ENCODE measurements around the gene TASP1. TPM values are rescaled to one million over a fixed set of nuclear protein-coding genes. Genes with fewer than 3 reads are reported as not detected.
A peak's percentile ranks its signal among the peaks of the same experiment; 100 is the strongest.

TASP1 gene
- total RNA-seq, 1 experiment from 2014 or later = 19.0 TPM

GRCh38 chr20:13464702-13465101 lies 174.0 kb downstream of the TASP1 start:
- no peaks in the 10 kb centered on the region for H3K27me3 Mint-ChIP-seq (ENCODE audit: insufficient read depth, unreplicated experiment)
- BruUV-seq (replicated peaks) = no TSS peak
- H3K36me3 Mint-ChIP-seq (ENCODE audit: insufficient read depth, unreplicated experiment) = peaks cover 13% of the 10 kb centered on the region
- no peaks in the 10 kb centered on the region for H3K9me3 Mint-ChIP-seq (ENCODE audit: unreplicated experiment)
- no peaks in the 10 kb centered on the region for H3K4me1 Mint-ChIP-seq (ENCODE audit: insufficient read depth, unreplicated experiment)
- no peak overlapping the region for H3K27ac Mint-ChIP-seq (ENCODE audit: low read depth, unreplicated experiment)
- intact Hi-C loops (cut with micrococcal nuclease) = no loop called here
- no peak for TF ChIP-seq CTCF (IDR thresholded peaks at IDR 0.05; ENCODE audit: unreplicated experiment)
- DNase-seq (ENCODE audit: unreplicated experiment) = peak; percentile 25
- no peak overlapping the region for H3K4me3 Mint-ChIP-seq (ENCODE audit: unreplicated experiment)
- ChIA-PET POLR2A (no interaction called here), CTCF (no interaction called here)

- H3K27me3 Mint-ChIP-seq (ENCODE audit: insufficient read depth, unreplicated experiment) = no peaks in the 10 kb centered on the region
- H3K27ac Mint-ChIP-seq (ENCODE audit: low read depth, unreplicated experiment) = no peak overlapping the region
- intact Hi-C loops (cut with micrococcal nuclease) = no loop called here
- no peaks in the 10 kb centered on the region for H3K36me3 Mint-ChIP-seq (ENCODE audit: insufficient read depth, unreplicated experiment)
- no peak for TF ChIP-seq CTCF (IDR thresholded peaks at IDR 0.05; ENCODE audit: unreplicated experiment)
- ChIA-PET POLR2A (interaction anchor here (0.7 to 1.2 kb wide), 2 partner anchors 35 to 1079 kb away, joined by 3 read pairs; no protein-coding TSS in a partner anchor), CTCF (interaction anchor here (0.6 to 5.0 kb wide), 15 partner anchors 9 to 358 kb away, joined by 3 to 56 read pairs (median 4); no protein-coding TSS in a partner anchor)
- no TSS peak for BruUV-seq (replicated peaks)
- no peak overlapping the region for H3K4me3 Mint-ChIP-seq (ENCODE audit: unreplicated experiment)
- no peak for DNase-seq (ENCODE audit: unreplicated experiment)
- no peaks in the 10 kb centered on the region for H3K4me1 Mint-ChIP-seq (ENCODE audit: insufficient read depth, unreplicated experiment)
- H3K9me3 Mint-ChIP-seq (ENCODE audit: unreplicated experiment) = no peaks in the 10 kb centered on the region
Measured at GRCh38 chr20:13461849-13462458, 176.8 kb downstream of the TASP1 start.

GRCh38 chr20:13458860-13459451 lies 179.8 kb downstream of the TASP1 start:
- H3K9me3 Mint-ChIP-seq (ENCODE audit: unreplicated experiment) = peaks cover under 1% of the 10 kb centered on the region
- H3K36me3 Mint-ChIP-seq (ENCODE audit: insufficient read depth, unreplicated experiment) = no peaks in the 10 kb centered on the region
- DNase-seq (ENCODE audit: unreplicated experiment) = peak; percentile 56
- H3K4me3 Mint-ChIP-seq (ENCODE audit: unreplicated experiment) = no peak overlapping the region
- H3K27me3 Mint-ChIP-seq (ENCODE audit: insufficient read depth, unreplicated experiment) = no peaks in the 10 kb centered on the region
- CTCF ChIA-PET = interaction anchor here (0.6 to 5.0 kb wide), 32 partner anchors 8 to 494 kb away, joined by 3 to 56 read pairs (median 4); no protein-coding TSS in a partner anchor
- TF ChIP-seq CTCF (IDR thresholded peaks at IDR 0.05; ENCODE audit: unreplicated experiment) = peak; percentile 81
- no TSS peak for BruUV-seq (replicated peaks)
- peaks cover 8% of the 10 kb centered on the region for H3K4me1 Mint-ChIP-seq (ENCODE audit: insufficient read depth, unreplicated experiment)
- H3K27ac Mint-ChIP-seq (ENCODE audit: low read depth, unreplicated experiment) = no peak overlapping the region
- intact Hi-C loops (cut with micrococcal nuclease) = loop anchor here (1.0 to 10.0 kb wide), 3 partner anchors 87 to 344 kb away; no protein-coding TSS in a partner anchor
- POLR2A ChIA-PET = interaction anchor here (1.0 kb wide), 1 partner anchor 88 kb away, joined by 5 read pairs; no protein-coding TSS in a partner anchor

- POLR2A ChIA-PET = interaction anchor here (0.7 kb wide), 1 partner anchor 36 kb away, joined by 3 read pairs; no protein-coding TSS in a partner anchor
- no TSS peak for BruUV-seq (replicated peaks)
Measured at GRCh38 chr20:13457487-13457886, 181.2 kb downstream of the TASP1 start.

More at GRCh38 chr20:13457487-13457886, 181.2 kb downstream of the TASP1 start:
- no peak for TF ChIP-seq CTCF (IDR thresholded peaks at IDR 0.05; ENCODE audit: unreplicated experiment)
- DNase-seq (ENCODE audit: unreplicated experiment) = no peak
- Mint-ChIP-seq H3K9me3 (ENCODE audit: unreplicated experiment) (peaks cover 15% of the 10 kb centered on the region), H3K27ac (ENCODE audit: low read depth, unreplicated experiment) (no peak overlapping the region), H3K36me3 (ENCODE audit: insufficient read depth, unreplicated experiment) (peaks cover 3% of the 10 kb centered on the region), H3K4me1 (ENCODE audit: insufficient read depth, unreplicated experiment) (peaks cover 8% of the 10 kb centered on the region), H3K4me3 (ENCODE audit: unreplicated experiment) (no peak overlapping the region), H3K27me3 (ENCODE audit: insufficient read depth, unreplicated experiment) (no peaks in the 10 kb centered on the region)
- CTCF ChIA-PET = interaction anchor here (1.2 to 5.0 kb wide), 6 partner anchors 14 to 115 kb away, joined by 4 to 41 read pairs (median 6); no protein-coding TSS in a partner anchor
- intact Hi-C loops (cut with micrococcal nuclease) = loop anchor here (10.0 kb wide), 1 partner anchor 343 kb away; no protein-coding TSS in a partner anchor
